Measurements from ENCODE around the gene CA5A.
A peak's percentile ranks its signal among the peaks of the same experiment; 100 is the strongest.
"Not testable (repeated sequence)": the region's sequence is repeated elsewhere in the genome, so short reads cannot be mapped to it uniquely, and the experiment has no call there.

The CA5A gene

GRCh38 chr16:87946596-87947347, 10.4 kb upstream of the CA5A start:
- no peak for DNase-seq
- no peak overlapping the region for H3K4me3 ChIP-seq (ENCODE audit: low read depth, low read length)
- no peaks in the 10 kb centered on the region for H3K36me3 ChIP-seq
- no peaks in the 10 kb centered on the region for H3K9me3 ChIP-seq
- H3K4me1 ChIP-seq = peaks cover 7% of the 10 kb centered on the region
- TF ChIP-seq, protein P1, sequence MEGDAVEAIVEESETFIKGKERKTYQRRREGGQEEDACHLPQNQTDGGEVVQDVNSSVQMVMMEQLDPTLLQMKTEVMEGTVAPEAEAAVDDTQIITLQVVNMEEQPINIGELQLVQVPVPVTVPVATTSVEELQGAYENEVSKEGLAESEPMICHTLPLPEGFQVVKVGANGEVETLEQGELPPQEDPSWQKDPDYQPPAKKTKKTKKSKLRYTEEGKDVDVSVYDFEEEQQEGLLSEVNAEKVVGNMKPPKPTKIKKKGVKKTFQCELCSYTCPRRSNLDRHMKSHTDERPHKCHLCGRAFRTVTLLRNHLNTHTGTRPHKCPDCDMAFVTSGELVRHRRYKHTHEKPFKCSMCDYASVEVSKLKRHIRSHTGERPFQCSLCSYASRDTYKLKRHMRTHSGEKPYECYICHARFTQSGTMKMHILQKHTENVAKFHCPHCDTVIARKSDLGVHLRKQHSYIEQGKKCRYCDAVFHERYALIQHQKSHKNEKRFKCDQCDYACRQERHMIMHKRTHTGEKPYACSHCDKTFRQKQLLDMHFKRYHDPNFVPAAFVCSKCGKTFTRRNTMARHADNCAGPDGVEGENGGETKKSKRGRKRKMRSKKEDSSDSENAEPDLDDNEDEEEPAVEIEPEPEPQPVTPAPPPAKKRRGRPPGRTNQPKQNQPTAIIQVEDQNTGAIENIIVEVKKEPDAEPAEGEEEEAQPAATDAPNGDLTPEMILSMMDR (IDR thresholded peaks at IDR 0.05; ENCODE audit: low read depth, low read length) = no peak
- no peaks in the 10 kb centered on the region for H3K27me3 ChIP-seq

- no peaks in the 10 kb centered on the region for H3K9me3 ChIP-seq
- H3K27me3 ChIP-seq = no peaks in the 10 kb centered on the region
- peak overlapping the region; percentile 65 for H3K4me3 ChIP-seq (ENCODE audit: low read depth, low read length)
- H3K36me3 ChIP-seq = no peaks in the 10 kb centered on the region
- peak; percentile 90 for DNase-seq
- TF ChIP-seq, protein P1 (IDR thresholded peaks at IDR 0.05; ENCODE audit: low read depth, low read length) = no peak
- H3K4me1 ChIP-seq = peaks cover 7% of the 10 kb centered on the region
Measured at GRCh38 chr16:87945351-87946042, 9.2 kb upstream of the CA5A start.

DNA sequence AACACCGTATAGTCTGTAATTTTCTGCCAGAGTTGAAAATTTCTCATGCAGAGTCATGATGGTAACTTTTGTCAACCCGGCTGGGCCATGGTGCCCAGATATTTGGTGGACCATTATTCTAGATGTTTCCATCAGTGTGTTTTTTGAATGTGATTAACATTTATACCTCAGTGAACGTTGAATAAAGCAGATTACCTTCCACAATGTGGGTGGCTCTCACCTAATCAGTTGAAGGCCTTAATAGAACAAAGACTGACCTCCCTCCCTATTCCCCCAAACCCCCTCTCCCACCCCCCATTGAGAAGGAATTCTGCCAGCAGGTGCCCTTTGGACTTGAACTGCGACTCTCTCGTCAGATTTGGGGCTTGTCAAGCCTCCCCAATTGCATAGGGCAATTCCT, 6.4 kb upstream of the CA5A start:
- peaks cover 7% of the 10 kb centered on the region for H3K4me1 ChIP-seq
- H3K4me3 ChIP-seq (ENCODE audit: low read depth, low read length) = no peak overlapping the region
- no peaks in the 10 kb centered on the region for H3K9me3 ChIP-seq
- no peaks in the 10 kb centered on the region for H3K27me3 ChIP-seq
- DNase-seq = no peak
- no peaks in the 10 kb centered on the region for H3K36me3 ChIP-seq
- TF ChIP-seq, protein P1 (IDR thresholded peaks at IDR 0.05; ENCODE audit: low read depth, low read length) = no peak

DNA sequence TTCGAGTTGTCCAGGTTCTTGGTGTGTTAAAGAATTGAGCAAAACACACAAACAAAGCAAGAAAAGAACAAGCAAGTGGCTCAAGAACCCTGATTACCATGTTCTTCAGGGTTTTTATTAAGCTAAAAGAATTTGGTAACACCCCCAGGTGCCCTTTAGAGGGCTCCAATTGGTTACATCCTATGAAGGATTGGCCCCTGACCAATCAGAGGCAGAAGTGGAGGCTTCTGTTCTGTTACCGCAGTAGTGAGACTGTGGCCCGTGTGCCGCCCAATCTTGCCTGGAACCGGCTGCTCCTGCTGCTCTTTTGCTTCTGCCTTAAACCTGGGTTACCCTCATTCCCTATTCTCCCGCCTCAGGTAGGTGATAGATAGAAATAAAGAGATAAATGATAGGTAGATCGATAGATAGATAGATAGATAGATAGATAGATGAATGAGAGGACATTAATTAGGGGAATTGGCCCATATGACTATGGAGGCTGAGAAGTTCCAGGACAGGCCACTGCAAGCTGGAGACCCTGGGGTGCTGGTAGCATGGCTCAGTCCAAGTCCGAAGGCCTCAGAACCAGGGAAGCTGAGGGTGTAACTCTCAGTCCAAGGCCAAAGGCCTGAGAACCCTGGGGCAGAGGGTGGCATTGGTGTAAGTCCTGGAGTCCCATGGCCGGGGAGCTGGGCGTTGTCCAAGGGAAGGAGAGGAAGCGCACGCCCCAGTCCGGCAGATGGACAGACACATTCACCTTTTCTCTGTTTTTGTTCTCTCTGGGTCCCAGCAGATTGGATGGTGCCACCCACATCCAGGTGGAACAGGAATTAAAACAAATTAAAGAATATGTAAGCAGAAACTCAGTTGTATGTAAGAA, 3.5 kb upstream of the CA5A start:
- H3K4me1 ChIP-seq = no peaks in the 10 kb centered on the region
- no peak overlapping the region for H3K4me3 ChIP-seq (ENCODE audit: low read depth, low read length)
- no peaks in the 10 kb centered on the region for H3K9me3 ChIP-seq
- TF ChIP-seq, protein P1 (IDR thresholded peaks at IDR 0.05; ENCODE audit: low read depth, low read length) = no peak
- DNase-seq = no peak
- no peaks in the 10 kb centered on the region for H3K36me3 ChIP-seq
- no peaks in the 10 kb centered on the region for H3K27me3 ChIP-seq

GRCh38 chr16:87938412-87938949, 2.2 kb upstream of the CA5A start:
- Histone ChIP-seq H3K4me1 (no peaks in the 10 kb centered on the region), H3K27me3 (no peaks in the 10 kb centered on the region), H3K36me3 (no peaks in the 10 kb centered on the region), H3K9me3 (no peaks in the 10 kb centered on the region), H3K4me3 (ENCODE audit: low read depth, low read length) (no peak overlapping the region)
- TF ChIP-seq, protein P1 (IDR thresholded peaks at IDR 0.05; ENCODE audit: low read depth, low read length) = no peak
- DNase-seq = no peak

- H3K4me3 ChIP-seq (ENCODE audit: low read depth, low read length); H3K27me3 ChIP-seq; H3K9me3 ChIP-seq; H3K4me1 ChIP-seq; H3K36me3 ChIP-seq; DNase-seq: not testable (repeated sequence)
Measured at GRCh38 chr16:87937231-87937542, 858 bp upstream of the CA5A start.

GRCh38 chr16:87936016-87936374, 334 bp downstream of the CA5A start:
- not testable (repeated sequence) for H3K4me1 ChIP-seq; H3K4me3 ChIP-seq (ENCODE audit: low read depth, low read length); H3K9me3 ChIP-seq; H3K36me3 ChIP-seq; DNase-seq; H3K27me3 ChIP-seq

DNA sequence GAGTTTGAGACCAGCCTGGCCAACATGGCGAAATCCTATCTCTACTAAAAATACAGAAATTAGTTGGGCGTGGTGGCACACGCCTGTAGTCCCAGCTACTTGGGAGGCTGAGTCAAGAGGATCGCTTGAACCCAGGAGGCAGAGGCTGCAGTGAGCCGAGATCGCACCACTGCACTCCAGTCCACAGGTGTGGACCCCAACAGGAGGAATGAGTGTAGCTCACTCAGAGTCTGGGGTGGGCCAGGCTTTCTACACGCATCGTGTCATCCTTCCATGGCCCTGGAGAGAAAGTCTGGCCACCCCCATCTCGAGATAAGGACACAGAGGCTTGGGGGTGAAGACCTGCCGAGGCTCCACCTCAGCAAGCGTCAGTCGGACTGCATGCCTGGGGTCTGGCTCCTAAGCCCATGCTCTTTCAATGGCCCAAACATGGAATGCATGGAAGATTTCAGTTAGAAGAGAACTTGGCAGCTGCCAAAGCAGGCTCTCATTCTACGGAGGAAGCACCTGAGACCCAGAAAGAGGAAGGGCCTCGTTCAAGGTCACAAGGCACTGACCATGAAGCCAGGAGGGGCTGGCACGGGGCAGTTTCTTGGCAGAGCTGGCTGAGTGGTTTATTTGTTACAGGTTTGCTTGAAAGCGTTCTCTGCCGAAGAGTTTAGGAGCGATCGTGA, 1.4 kb downstream of the CA5A start:
- H3K27me3 ChIP-seq; H3K4me1 ChIP-seq; H3K36me3 ChIP-seq; H3K9me3 ChIP-seq; DNase-seq; H3K4me3 ChIP-seq (ENCODE audit: low read depth, low read length): not testable (repeated sequence)

All from BE2C (cell line).